NCI-H510A treated with DMSO at 0.1 percent for 48 hours (cell line): ENCODE measurements around the gene PLA2G10.
"Not testable (repeated sequence)": the region's sequence is repeated elsewhere in the genome, so short reads cannot be mapped to it uniquely, and the experiment has no call there.

Experiments
- DNase-seq: peaks from one replicate; lab custom pipeline; 2025; lab: John Stamatoyannopoulos, UW

The PLA2G10 gene

GRCh38 chr16:14667347-14668266 lies 26.5 kb downstream of the PLA2G10 start:
- no peak for DNase-seq

- DNase-seq = no peak
Measured at GRCh38 chr16:14658063-14658462, 36.0 kb downstream of the PLA2G10 start.

GRCh38 chr16:14652726-14653125 lies 41.4 kb downstream of the PLA2G10 start:
- DNase-seq = no peak

- DNase-seq = no peak
Measured at GRCh38 chr16:14650629-14651028, 43.5 kb downstream of the PLA2G10 start.

DNA sequence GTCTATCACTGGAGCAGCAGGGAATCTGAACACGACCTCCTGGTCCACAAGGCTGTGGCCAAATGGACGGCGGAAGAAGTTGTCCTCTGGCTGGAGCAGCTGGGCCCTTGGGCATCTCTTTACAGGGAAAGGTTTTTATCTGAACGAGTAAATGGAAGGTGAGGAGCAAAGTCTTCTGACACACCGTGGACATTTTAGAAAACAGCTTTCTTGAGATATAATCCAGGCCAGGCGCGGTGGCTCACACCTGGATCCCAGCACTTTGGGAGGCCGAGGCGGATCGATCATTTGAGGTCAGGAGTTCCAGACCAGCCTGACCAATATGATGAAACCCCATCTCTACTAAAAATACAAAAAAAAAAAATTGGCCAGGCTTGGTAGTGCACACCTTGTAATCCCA lies 44.3 kb downstream of the PLA2G10 start:
- no peak for DNase-seq

- no peak for DNase-seq
Measured at GRCh38 chr16:14641926-14642325, 52.2 kb downstream of the PLA2G10 start.

- no peak for DNase-seq
Measured at GRCh38 chr16:14641206-14641605, 52.9 kb downstream of the PLA2G10 start.

- DNase-seq = peak; percentile 73
Measured at GRCh38 chr16:14640538-14640937, 53.6 kb downstream of the PLA2G10 start.

GRCh38 chr16:14636951-14637240 lies 57.2 kb downstream of the PLA2G10 start:
- DNase-seq = not testable (repeated sequence)

- DNase-seq = not testable (repeated sequence)
Measured at GRCh38 chr16:14636179-14636950, 57.7 kb downstream of the PLA2G10 start.

GRCh38 chr16:14635395-14636165 lies 58.5 kb downstream of the PLA2G10 start:
- DNase-seq = no peak

DNA sequence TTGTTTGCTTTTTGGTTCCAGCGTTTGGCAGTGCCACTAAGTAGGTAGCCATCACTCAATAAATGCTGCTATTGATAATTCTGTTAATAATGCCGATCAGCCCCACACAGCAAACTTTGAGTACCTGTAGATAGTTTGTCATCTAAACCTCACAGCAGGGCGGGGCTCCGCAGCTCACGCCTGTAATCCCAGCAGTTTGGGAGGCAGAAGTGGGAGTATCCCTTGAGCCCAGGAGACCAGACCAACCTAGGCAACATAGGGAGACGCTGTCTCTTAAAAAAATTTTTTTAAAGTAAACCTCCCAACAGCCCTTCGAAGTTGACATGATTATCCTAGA lies 59.8 kb downstream of the PLA2G10 start:
- DNase-seq = no peak

GRCh38 chr16:14632693-14633569 lies 61.2 kb downstream of the PLA2G10 start, which contains the start of gene BFAR:
BFAR (plus strand) TSS chr16:14632951; CDS start chr16:14644347, 11,396 bp downstream.
- peak; percentile 85 for DNase-seq

DNA sequence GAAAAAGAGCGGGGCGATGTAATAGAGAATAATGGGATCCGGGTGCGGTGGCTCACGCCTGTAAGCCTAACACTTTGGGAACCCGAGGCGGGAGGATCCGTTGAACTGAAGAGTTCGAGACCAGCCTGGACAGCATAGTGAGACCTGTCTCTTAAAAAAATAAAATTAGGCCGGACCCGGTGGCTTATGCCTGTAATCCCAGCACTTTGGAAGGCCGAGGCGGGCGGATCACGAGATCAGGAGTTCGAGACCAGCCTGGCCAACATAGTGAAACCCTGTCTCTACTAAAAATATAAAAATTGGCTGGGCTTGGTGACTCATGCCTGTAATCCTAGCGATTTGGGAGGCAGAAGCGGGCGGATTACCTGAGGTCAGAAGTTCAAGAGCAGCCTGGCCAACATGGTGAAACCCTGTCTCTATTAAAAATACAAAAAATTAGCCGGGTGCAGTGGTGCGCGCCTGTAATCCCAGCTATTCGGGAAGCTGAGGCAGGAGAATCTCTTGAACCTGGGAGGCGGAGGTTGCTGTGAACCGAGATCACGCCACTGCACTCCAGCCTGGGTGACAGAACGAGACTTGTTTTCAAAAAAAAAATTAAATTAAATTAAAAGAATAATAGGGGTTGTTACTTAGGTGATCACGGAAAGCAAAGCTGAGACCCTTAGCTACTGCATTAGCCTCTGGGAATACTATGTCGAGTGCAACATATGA lies 63.3 kb downstream of the PLA2G10 start:
- DNase-seq = not testable (repeated sequence)

GRCh38 chr16:14629919-14630619 lies 64.0 kb downstream of the PLA2G10 start, which contains the start of gene PARN:
PARN (minus strand) TSS chr16:14630260; CDS start chr16:14630125, 135 bp downstream.
- DNase-seq = peak; percentile 89

DNA sequence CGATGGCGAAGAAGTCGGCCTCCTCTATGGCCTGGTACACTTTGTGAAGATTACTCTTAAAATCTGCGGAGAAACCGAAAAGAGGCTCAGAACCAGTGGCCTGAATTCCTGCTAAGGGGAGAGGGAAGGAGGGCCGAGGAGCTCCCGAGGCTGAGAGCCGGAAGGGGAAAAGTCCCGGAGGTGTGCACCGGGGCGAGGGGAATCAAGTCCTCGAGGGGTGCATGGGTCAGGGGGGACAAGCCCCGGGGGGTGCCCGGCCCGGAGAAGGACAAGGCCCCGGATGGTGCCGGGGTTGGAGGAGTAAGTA lies 64.5 kb downstream of the PLA2G10 start:
- DNase-seq = no peak

DNA sequence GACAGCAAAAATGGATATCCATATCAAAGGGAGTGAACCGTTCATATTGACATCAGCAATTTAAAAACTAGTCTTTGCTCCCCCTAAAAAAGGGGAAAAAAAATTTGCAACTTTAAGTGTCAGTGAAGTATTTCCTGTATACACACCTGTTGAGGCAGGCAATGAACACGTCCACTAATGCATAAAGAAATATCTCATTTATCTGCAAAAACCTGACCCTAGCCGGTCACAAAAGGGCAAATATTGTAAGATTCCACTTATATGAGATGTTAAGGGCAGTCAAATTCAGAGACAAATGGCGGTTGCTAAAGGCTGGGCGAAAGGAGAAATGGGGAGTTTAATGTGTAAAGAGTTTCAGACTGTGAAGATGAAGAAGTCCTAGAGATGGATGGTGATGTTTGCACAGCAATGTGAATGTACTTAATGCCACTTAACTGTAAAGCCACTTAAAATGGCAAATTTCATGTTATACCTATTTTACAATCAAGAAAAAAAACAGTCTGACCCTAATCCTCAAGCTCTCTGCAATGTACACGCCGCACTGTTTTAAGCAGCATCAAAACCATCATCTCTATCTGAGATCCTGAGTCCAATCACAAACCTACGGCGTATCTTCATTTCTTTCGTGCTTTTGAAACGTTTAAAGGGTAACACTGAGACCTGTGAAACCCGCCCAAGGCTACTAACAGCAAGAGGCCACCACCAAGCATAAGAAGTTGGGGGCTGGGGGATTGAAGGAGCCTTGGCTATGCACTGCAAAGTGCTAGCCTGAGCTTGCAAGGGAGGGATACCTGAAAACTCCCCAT lies 65.1 kb downstream of the PLA2G10 start:
- no peak for DNase-seq

DNA sequence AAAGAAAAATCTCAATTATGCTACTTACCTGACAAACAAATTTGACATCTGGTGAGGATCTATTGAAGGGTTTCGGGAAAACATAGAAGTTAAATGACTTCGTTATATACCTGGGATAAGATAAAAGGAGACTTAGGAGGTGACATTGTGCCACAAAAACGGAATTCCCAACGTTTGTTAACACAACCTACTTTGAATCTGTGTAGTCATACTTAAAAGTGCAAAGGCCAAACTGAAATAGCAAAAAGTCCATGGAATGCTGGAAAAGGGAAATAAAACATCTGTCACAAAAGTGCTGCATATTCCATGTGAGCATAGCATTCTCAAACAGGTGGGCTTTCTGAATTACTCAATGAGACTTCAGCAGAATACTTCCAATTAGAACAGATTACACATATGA lies 67.0 kb downstream of the PLA2G10 start:
- no peak for DNase-seq
